PFSK-1 (cell line): Measurements from ENCODE around the gene MTPN.

ENCODE experiments used
- POLR2AphosphoS5 ChIP-seq: IDR thresholded peaks from 2 replicates; pipeline ENCODE4 v1.6.1; 2012; ENCODE audit warnings: low read depth, mild to moderate bottlenecking, control low read depth, low read length, moderate library complexity
- TAF1 ChIP-seq: IDR thresholded peaks from 2 replicates; pipeline ENCODE4 v1.6.1; 2012; ENCODE audit warnings: low read length, control low read depth, borderline replicate concordance; ENCODE audit not compliant: insufficient read depth
- TF ChIP-seq, protein P1 (sequence below), 2 experiments: IDR thresholded peaks; 2 replicates each; pipeline versions ENCODE4 v1.6.1 to v1.8.0; 2011 to 2012; ENCODE audit warnings: low read depth in 2 of 2, low read length in 2 of 2, control low read depth in 1 of 2, inconsistent platforms in 1 of 2, mild to moderate bottlenecking in 1 of 2, moderate library complexity in 1 of 2; ENCODE audit not compliant: insufficient read depth in 1 of 2

DNA sequence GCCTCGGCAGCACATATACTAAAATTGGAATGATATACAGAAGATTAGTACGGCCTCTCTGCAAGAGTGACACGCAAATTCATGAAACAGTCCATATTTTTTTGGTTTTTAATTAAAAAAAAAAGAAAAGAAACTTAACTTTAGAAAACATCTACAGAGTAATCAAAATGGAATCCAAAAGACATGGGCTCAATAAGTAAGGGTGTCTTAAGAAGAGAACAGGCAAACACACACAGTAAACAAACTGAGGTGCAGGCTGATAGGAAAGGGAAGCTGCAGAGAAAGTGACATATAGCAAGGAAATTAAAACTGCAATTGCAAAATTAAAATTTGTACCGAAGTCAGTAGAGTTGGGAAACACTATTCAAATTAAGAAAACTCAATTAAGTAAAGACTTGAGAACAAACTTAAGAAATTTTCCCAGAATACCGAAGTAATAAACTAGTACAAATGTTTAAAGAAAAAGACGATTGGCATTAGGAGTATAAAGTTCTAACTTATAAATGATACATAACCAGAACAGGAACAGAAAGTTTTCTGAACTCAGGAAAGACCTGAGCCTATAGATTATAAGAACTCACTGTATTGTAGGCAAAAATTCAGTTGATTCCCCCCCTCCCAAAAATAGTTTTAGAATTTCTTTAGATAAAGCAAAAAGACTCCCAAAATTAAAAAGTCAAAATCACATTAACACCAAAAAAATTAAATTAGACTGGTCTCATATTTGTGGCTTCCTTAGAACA is 16.3 kb downstream of the MTPN start:
- TF ChIP-seq POLR2AphosphoS5 (no peak), TAF1 (no peak)
- TF ChIP-seq, protein P1, sequence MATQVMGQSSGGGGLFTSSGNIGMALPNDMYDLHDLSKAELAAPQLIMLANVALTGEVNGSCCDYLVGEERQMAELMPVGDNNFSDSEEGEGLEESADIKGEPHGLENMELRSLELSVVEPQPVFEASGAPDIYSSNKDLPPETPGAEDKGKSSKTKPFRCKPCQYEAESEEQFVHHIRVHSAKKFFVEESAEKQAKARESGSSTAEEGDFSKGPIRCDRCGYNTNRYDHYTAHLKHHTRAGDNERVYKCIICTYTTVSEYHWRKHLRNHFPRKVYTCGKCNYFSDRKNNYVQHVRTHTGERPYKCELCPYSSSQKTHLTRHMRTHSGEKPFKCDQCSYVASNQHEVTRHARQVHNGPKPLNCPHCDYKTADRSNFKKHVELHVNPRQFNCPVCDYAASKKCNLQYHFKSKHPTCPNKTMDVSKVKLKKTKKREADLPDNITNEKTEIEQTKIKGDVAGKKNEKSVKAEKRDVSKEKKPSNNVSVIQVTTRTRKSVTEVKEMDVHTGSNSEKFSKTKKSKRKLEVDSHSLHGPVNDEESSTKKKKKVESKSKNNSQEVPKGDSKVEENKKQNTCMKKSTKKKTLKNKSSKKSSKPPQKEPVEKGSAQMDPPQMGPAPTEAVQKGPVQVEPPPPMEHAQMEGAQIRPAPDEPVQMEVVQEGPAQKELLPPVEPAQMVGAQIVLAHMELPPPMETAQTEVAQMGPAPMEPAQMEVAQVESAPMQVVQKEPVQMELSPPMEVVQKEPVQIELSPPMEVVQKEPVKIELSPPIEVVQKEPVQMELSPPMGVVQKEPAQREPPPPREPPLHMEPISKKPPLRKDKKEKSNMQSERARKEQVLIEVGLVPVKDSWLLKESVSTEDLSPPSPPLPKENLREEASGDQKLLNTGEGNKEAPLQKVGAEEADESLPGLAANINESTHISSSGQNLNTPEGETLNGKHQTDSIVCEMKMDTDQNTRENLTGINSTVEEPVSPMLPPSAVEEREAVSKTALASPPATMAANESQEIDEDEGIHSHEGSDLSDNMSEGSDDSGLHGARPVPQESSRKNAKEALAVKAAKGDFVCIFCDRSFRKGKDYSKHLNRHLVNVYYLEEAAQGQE (IDR thresholded peaks at IDR 0.05; ENCODE audit: insufficient read depth in 1 of 2, low read depth in 2 of 2, low read length in 2 of 2) = no peak
